ENCODE data around the gene COL6A3.

COL6A3 gene

GRCh38 chr2:237450108-237450507 is 36.1 kb upstream of the COL6A3 start:
- Histone ChIP-seq H3K27me3 (ENCODE audit: control insufficient read depth, insufficient read depth, low read length) (peaks cover 2% of the 10 kb centered on the region), H3K4me3 (ENCODE audit: low read depth, low read length) (no peak overlapping the region), H3K9me3 (ENCODE audit: control insufficient read depth, insufficient read depth, low read length) (no peaks in the 10 kb centered on the region), H3K4me1 (ENCODE audit: control insufficient read depth, insufficient read depth, low read length) (peaks cover 2% of the 10 kb centered on the region), H3K36me3 (ENCODE audit: control insufficient read depth, insufficient read depth, low read length) (no peaks in the 10 kb centered on the region), H3K9ac (ENCODE audit: low read depth, low read length) (no peak overlapping the region)

DNA sequence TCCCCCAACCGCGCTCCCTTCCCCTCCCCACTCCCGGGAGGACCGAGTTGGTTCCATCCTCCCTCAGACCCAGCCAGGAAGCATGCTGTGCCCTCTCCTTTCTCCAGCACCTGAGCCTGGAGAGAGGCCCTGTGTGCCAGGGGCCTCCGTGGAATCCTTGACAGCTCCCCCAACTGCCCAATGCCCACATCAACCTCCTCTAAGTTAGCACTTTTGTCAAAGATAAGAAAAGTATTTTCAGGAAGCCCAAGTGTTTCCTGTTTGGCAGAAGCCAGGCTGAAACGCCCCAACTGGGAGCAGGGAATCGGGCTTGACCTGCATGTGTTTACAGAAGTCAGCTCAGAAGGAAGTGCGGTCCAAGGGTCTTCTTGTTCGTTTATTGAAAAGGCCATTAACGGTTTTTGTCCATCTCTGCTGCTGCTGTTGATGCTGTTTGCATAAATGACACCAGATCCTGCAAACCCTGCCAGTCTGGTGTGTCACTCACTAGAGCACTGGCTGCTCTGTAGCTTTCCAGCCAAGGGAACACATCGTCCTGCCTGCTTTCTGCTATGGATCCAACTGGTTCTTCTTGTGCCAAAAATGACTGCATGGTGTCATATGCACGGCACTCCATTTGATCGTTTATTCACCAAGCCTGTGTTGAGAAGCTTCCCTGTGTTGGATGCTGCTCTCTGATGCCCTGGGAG is 35.4 kb upstream of the COL6A3 start:
- Histone ChIP-seq H3K4me3 (ENCODE audit: low read depth, low read length) (no peak overlapping the region), H3K9ac (ENCODE audit: low read depth, low read length) (no peak overlapping the region), H3K36me3 (ENCODE audit: control insufficient read depth, insufficient read depth, low read length) (no peaks in the 10 kb centered on the region), H3K9me3 (ENCODE audit: control insufficient read depth, insufficient read depth, low read length) (no peaks in the 10 kb centered on the region), H3K27me3 (ENCODE audit: control insufficient read depth, insufficient read depth, low read length) (peaks cover 2% of the 10 kb centered on the region), H3K4me1 (ENCODE audit: control insufficient read depth, insufficient read depth, low read length) (peaks cover 2% of the 10 kb centered on the region)

DNA sequence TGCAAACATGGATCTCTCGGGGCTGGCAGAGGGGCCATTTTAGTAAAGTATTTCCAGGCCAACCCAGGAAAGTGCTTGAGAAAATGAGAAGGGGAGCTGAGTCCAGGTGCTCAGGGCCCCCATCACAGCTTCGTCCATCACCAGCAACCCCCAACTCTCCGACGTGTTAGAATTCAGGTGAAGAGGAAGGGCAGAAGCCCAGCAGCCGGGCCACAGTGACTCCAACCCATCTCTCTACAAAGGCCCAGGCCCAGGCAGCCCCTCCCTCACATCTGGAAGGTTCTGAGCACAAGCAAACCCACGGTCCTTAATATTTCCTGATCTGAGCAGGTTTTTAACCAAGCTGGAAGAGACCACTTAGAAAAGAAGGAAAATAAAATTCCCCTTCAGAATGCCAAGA is 34.7 kb upstream of the COL6A3 start:
- no peaks in the 10 kb centered on the region for H3K36me3 ChIP-seq (ENCODE audit: control insufficient read depth, insufficient read depth, low read length)
- no peak overlapping the region for H3K4me3 ChIP-seq (ENCODE audit: low read depth, low read length)
- peaks cover 2% of the 10 kb centered on the region for H3K4me1 ChIP-seq (ENCODE audit: control insufficient read depth, insufficient read depth, low read length)
- H3K9ac ChIP-seq (ENCODE audit: low read depth, low read length): no peak overlapping the region
- H3K9me3 ChIP-seq (ENCODE audit: control insufficient read depth, insufficient read depth, low read length): no peaks in the 10 kb centered on the region
- H3K27me3 ChIP-seq (ENCODE audit: control insufficient read depth, insufficient read depth, low read length): peaks cover 2% of the 10 kb centered on the region

DNA sequence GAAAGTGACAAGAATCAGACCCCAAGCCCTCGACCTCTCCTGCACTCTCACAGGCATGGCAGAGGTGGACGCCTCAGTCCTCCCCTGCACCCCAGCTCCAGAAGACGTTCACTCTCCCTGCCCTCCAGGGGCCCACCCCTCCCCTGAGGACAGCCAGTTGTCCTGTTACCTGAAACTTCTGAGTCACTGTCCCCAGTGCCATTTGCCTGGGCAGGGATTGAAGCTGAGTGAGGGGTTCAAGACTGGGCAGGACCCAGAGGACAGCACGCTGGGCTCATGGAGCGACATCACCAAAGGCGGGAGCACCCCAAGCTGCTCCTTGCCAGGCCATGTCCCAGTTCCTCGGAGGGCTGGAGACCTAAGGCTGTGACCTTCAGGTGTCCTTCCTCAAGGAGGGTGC is 34.2 kb upstream of the COL6A3 start:
- Histone ChIP-seq H3K4me3 (ENCODE audit: low read depth, low read length) (no peak overlapping the region), H3K4me1 (ENCODE audit: control insufficient read depth, insufficient read depth, low read length) (peaks cover 2% of the 10 kb centered on the region), H3K9me3 (ENCODE audit: control insufficient read depth, insufficient read depth, low read length) (no peaks in the 10 kb centered on the region), H3K9ac (ENCODE audit: low read depth, low read length) (no peak overlapping the region), H3K36me3 (ENCODE audit: control insufficient read depth, insufficient read depth, low read length) (no peaks in the 10 kb centered on the region), H3K27me3 (ENCODE audit: control insufficient read depth, insufficient read depth, low read length) (peaks cover 2% of the 10 kb centered on the region)

- no peak overlapping the region for H3K9ac ChIP-seq (ENCODE audit: low read depth, low read length)
- H3K9me3 ChIP-seq (ENCODE audit: control insufficient read depth, insufficient read depth, low read length): no peaks in the 10 kb centered on the region
- H3K4me3 ChIP-seq (ENCODE audit: low read depth, low read length): no peak overlapping the region
- peaks cover 2% of the 10 kb centered on the region for H3K4me1 ChIP-seq (ENCODE audit: control insufficient read depth, insufficient read depth, low read length)
- H3K36me3 ChIP-seq (ENCODE audit: control insufficient read depth, insufficient read depth, low read length): no peaks in the 10 kb centered on the region
- H3K27me3 ChIP-seq (ENCODE audit: control insufficient read depth, insufficient read depth, low read length): peaks cover 2% of the 10 kb centered on the region
Observed at GRCh38 chr2:237447496-237447895, 33.5 kb upstream of the COL6A3 start.

- Histone ChIP-seq H3K4me3 (ENCODE audit: low read depth, low read length) (no peak overlapping the region), H3K27me3 (ENCODE audit: control insufficient read depth, insufficient read depth, low read length) (peaks cover 2% of the 10 kb centered on the region), H3K4me1 (ENCODE audit: control insufficient read depth, insufficient read depth, low read length) (peaks cover 2% of the 10 kb centered on the region), H3K9ac (ENCODE audit: low read depth, low read length) (no peak overlapping the region), H3K9me3 (ENCODE audit: control insufficient read depth, insufficient read depth, low read length) (no peaks in the 10 kb centered on the region), H3K36me3 (ENCODE audit: control insufficient read depth, insufficient read depth, low read length) (no peaks in the 10 kb centered on the region)
Observed at GRCh38 chr2:237446338-237446665, 32.3 kb upstream of the COL6A3 start.

DNA sequence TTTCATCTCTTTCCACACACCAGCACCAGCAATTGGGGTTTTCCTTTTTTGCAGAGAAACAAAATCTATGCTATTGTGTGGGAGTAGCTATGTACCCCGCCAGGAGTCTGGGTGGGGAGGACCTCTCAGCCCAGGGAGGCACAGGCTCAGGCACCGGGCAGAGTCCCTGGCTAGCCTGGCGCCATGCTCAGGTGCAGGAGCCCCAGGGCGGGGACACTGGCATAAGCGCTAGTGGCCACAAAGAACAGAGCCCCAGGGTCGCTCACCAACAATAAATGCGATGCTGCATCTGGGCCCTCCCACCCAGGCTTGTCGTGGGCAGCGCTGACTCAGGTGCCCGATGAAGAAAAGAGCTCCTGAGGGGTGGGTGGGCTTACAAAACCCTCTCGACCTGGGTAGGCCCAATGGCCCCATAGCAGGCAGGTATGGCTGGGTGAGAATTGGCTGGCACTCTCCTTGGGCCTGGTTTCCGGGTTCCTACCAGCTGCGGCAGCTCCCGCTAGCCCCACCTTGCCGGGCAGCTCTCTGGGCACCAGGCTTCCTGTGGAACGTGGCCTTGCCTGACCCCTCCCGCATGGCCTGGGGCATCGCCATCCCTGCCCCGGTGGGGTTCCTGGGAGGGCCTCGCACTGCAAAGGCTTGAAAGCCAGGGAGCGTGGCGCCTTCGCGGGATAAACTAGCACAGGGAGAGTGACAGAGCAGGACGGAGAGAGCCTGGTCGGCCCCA is 31.8 kb upstream of the COL6A3 start:
- no peaks in the 10 kb centered on the region for H3K27me3 ChIP-seq (ENCODE audit: control insufficient read depth, insufficient read depth, low read length)
- H3K36me3 ChIP-seq (ENCODE audit: control insufficient read depth, insufficient read depth, low read length): no peaks in the 10 kb centered on the region
- no peak overlapping the region for H3K9ac ChIP-seq (ENCODE audit: low read depth, low read length)
- no peaks in the 10 kb centered on the region for H3K4me1 ChIP-seq (ENCODE audit: control insufficient read depth, insufficient read depth, low read length)
- H3K4me3 ChIP-seq (ENCODE audit: low read depth, low read length): no peak overlapping the region
- no peaks in the 10 kb centered on the region for H3K9me3 ChIP-seq (ENCODE audit: control insufficient read depth, insufficient read depth, low read length)

DNA sequence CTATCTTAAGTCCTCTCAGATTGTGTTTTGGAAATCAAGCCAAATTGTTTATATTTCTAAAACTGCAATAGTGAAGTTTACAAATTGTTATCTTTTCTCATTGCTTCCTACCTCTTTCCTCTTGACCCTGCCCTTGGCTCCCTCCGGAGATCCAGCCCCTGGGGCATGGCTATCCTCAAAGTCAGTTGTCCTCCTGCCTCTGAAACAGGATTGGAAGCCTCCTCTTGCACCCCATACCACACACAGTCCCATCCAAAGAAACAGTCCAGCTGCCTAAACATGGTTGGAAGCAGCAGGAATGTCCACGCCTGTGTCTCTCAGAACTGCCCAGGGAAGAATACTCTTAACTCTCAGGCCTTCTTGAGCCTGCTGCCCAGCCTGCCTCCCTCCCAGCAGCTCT is 30.1 kb upstream of the COL6A3 start:
- H3K36me3 ChIP-seq (ENCODE audit: control insufficient read depth, insufficient read depth, low read length): no peaks in the 10 kb centered on the region
- no peaks in the 10 kb centered on the region for H3K27me3 ChIP-seq (ENCODE audit: control insufficient read depth, insufficient read depth, low read length)
- H3K4me1 ChIP-seq (ENCODE audit: control insufficient read depth, insufficient read depth, low read length): no peaks in the 10 kb centered on the region
- no peak overlapping the region for H3K4me3 ChIP-seq (ENCODE audit: low read depth, low read length)
- no peaks in the 10 kb centered on the region for H3K9me3 ChIP-seq (ENCODE audit: control insufficient read depth, insufficient read depth, low read length)
- H3K9ac ChIP-seq (ENCODE audit: low read depth, low read length): no peak overlapping the region

GRCh38 chr2:237441605-237442274 is 27.8 kb upstream of the COL6A3 start:
- Histone ChIP-seq H3K9me3 (ENCODE audit: control insufficient read depth, insufficient read depth, low read length) (no peaks in the 10 kb centered on the region), H3K27me3 (ENCODE audit: control insufficient read depth, insufficient read depth, low read length) (no peaks in the 10 kb centered on the region), H3K4me3 (ENCODE audit: low read depth, low read length) (no peak overlapping the region), H3K9ac (ENCODE audit: low read depth, low read length) (no peak overlapping the region), H3K36me3 (ENCODE audit: control insufficient read depth, insufficient read depth, low read length) (no peaks in the 10 kb centered on the region), H3K4me1 (ENCODE audit: control insufficient read depth, insufficient read depth, low read length) (peaks cover 4% of the 10 kb centered on the region)

GRCh38 chr2:237440819-237441281 is 26.9 kb upstream of the COL6A3 start:
- H3K4me1 ChIP-seq (ENCODE audit: control insufficient read depth, insufficient read depth, low read length): peaks cover 4% of the 10 kb centered on the region
- H3K36me3 ChIP-seq (ENCODE audit: control insufficient read depth, insufficient read depth, low read length): no peaks in the 10 kb centered on the region
- H3K9me3 ChIP-seq (ENCODE audit: control insufficient read depth, insufficient read depth, low read length): no peaks in the 10 kb centered on the region
- no peak overlapping the region for H3K9ac ChIP-seq (ENCODE audit: low read depth, low read length)
- no peaks in the 10 kb centered on the region for H3K27me3 ChIP-seq (ENCODE audit: control insufficient read depth, insufficient read depth, low read length)
- no peak overlapping the region for H3K4me3 ChIP-seq (ENCODE audit: low read depth, low read length)

GRCh38 chr2:237438080-237438940 is 24.3 kb upstream of the COL6A3 start:
- H3K36me3 ChIP-seq (ENCODE audit: control insufficient read depth, insufficient read depth, low read length): no peaks in the 10 kb centered on the region
- no peaks in the 10 kb centered on the region for H3K9me3 ChIP-seq (ENCODE audit: control insufficient read depth, insufficient read depth, low read length)
- peaks cover 7% of the 10 kb centered on the region for H3K4me1 ChIP-seq (ENCODE audit: control insufficient read depth, insufficient read depth, low read length)
- H3K27me3 ChIP-seq (ENCODE audit: control insufficient read depth, insufficient read depth, low read length): no peaks in the 10 kb centered on the region
- H3K9ac ChIP-seq (ENCODE audit: low read depth, low read length): no peak overlapping the region
- H3K4me3 ChIP-seq (ENCODE audit: low read depth, low read length): no peak overlapping the region

Data from iPS-15b (cell line).